NCI-H82 (cell line): ENCODE data around the gene NAP1L5.

Experiments
- DNase-seq: peaks from one replicate; lab custom pipeline; 2025; lab: John Stamatoyannopoulos, UW

NAP1L5 gene

GRCh38 chr4:88722276-88722780 lies 24.7 kb upstream of the NAP1L5 start:
- DNase-seq: no peak

- peak; percentile 86 for DNase-seq
Observed at GRCh38 chr4:88720451-88721428, 23.1 kb upstream of the NAP1L5 start.

GRCh38 chr4:88719381-88719780 lies 21.8 kb upstream of the NAP1L5 start:
- DNase-seq: no peak

GRCh38 chr4:88718098-88718497 lies 20.5 kb upstream of the NAP1L5 start:
- DNase-seq: no peak

- no peak for DNase-seq
Observed at GRCh38 chr4:88713782-88714181, 16.2 kb upstream of the NAP1L5 start.

- no peak for DNase-seq
Observed at GRCh38 chr4:88709989-88710388, 12.4 kb upstream of the NAP1L5 start.

GRCh38 chr4:88706574-88706973 lies 8.9 kb upstream of the NAP1L5 start:
- DNase-seq: peak; percentile 42

GRCh38 chr4:88705805-88706492 lies 8.3 kb upstream of the NAP1L5 start:
- DNase-seq: no peak

GRCh38 chr4:88705223-88705622 lies 7.6 kb upstream of the NAP1L5 start:
- no peak for DNase-seq

- no peak for DNase-seq
Observed at GRCh38 chr4:88702782-88703181, 5.2 kb upstream of the NAP1L5 start.

- DNase-seq: no peak
Observed at GRCh38 chr4:88698519-88698918, 890 bp upstream of the NAP1L5 start.

GRCh38 chr4:88697141-88697540 lies 488 bp downstream of the NAP1L5 start:
- DNase-seq: no peak

- DNase-seq: no peak
Observed at GRCh38 chr4:88696630-88697029, 999 bp downstream of the NAP1L5 start.

GRCh38 chr4:88693792-88694191 lies 3.8 kb downstream of the NAP1L5 start:
- DNase-seq: no peak

- no peak for DNase-seq
Observed at GRCh38 chr4:88690355-88690754, 7.3 kb downstream of the NAP1L5 start.

GRCh38 chr4:88681209-88681608 lies 16.4 kb downstream of the NAP1L5 start:
- no peak for DNase-seq

- DNase-seq: no peak
Observed at GRCh38 chr4:88675543-88675942, 22.1 kb downstream of the NAP1L5 start.

GRCh38 chr4:88674979-88675378 lies 22.6 kb downstream of the NAP1L5 start:
- peak; percentile 31 for DNase-seq

- no peak for DNase-seq
Observed at GRCh38 chr4:88674565-88674964, 23.1 kb downstream of the NAP1L5 start.

GRCh38 chr4:88673886-88674285 lies 23.7 kb downstream of the NAP1L5 start:
- no peak for DNase-seq

GRCh38 chr4:88672987-88673386 lies 24.6 kb downstream of the NAP1L5 start:
- DNase-seq: peak; percentile 32

GRCh38 chr4:88661739-88662138 lies 35.9 kb downstream of the NAP1L5 start:
- DNase-seq: no peak
